HG02642 (cell line): Measurements from ENCODE around the gene NEMP1.

Experiments used
- ATAC-seq: cut with Tn5 transposase; IDR thresholded peaks from one replicate; pipeline ENCODE4 v1.9.1; 2021; ENCODE audit warnings: mild to moderate bottlenecking; ENCODE audit not compliant: unreplicated experiment, poor library complexity

NEMP1 gene

DNA sequence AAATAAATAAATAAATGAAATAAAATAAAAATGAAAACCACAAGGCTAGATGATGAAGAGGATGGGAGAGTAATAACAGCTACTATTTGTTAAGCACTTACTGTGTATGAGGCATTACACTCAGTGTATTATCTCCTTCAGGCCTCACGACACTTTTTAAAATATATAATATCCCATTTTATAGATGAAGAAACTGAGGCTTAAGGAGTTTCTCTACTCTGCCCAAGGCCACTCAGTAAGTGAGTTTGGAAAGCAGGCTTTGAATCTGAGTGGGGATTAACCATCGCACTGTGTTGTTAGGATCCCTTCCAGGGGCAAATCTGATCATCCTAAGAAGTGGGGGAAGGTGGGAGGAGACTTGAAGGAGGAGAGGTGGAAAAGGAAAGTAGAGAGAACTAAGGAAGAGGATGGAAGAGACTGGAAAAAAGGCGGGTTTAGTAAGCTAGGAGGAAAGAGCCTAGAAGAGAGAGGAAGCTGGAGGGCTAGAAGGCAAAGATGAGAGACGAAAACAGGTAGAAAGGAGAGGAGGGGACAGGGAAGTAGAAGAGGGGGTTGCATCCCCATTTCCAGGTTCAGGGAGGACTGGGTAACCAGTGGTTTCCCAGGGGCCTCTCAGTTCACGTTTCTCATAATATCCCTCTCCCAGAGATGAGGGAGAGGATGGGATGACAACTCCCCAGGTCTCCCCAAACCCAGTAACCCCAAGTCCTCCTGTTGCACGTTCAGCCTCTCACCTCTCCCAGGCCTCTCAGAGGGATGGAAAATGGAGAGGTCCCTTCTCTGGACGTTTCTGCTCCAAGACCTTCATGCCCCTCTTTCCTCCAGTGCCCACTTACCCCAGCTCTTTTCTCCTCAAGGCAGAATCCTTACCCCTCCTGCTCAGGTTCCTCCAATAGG lies 30.9 kb upstream of the NEMP1 start:
- no peak for ATAC-seq

GRCh38 chr12:57107456-57108155 lies 29.0 kb upstream of the NEMP1 start:
- no peak for ATAC-seq

DNA sequence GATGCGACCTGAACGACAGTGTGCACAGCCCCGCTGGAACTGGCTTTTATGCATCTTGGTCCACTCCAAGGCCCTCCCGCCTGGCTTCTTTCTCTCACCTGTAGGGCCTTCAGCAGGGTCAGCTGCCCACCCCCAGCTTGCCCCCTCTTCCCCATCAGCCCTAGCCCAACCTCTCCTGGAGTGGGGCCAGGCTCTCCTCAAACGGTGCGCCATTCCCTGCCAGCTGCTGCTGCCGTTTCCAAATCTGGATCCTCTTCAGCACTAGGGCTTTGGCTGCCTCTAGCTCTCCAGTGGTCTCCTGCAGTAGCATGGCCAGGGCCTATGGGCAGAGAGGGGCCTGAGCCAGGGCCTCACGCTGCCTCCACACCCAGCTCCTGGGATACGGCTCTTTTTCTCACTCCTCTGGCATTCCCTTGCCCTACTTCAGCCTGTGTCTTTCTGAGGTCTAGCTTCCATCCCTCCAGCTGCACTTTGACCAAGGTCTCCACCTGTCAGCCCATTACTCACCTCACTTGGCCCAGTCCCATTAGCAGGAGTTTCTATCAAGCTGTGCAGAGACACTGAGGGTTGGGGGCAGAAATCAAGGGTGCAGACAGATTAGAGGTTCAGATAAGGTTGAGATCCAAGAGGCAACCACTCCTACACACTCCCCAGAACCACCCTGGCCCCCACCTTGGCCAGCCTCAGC lies 27.6 kb upstream of the NEMP1 start:
- no peak for ATAC-seq

- no peak for ATAC-seq
These were observed 26.6 kb upstream of the NEMP1 start for GRCh38 chr12:57105011-57105753.

- no peak for ATAC-seq
These were observed 25.8 kb upstream of the NEMP1 start for GRCh38 chr12:57104292-57104910.

DNA sequence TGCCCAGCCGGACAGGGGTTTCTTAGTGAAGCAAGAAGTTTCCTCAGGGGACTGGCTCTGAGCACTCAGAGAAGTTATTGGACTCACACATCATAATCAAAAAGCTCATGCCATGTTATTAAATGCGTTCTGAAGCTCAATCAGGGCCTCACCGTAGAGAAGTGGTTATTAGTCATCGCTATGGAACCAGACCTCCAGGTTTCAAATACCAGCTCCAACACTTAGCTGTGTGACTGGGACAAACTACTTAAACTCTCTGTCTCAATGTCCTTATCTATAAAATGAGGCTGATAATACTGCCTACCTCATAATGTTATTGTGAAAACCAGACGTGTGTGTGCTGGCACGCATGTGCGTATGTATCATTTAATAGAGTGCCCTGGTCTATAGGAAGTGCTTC lies 25.3 kb upstream of the NEMP1 start:
- ATAC-seq = no peak

GRCh38 chr12:57101892-57102695 lies 23.5 kb upstream of the NEMP1 start:
- no peak for ATAC-seq

- no peak for ATAC-seq
These were observed 21.2 kb upstream of the NEMP1 start for GRCh38 chr12:57099766-57100165.

- no peak for ATAC-seq
These were observed 20.6 kb upstream of the NEMP1 start for GRCh38 chr12:57099047-57099714.

- ATAC-seq = no peak
These were observed 20.0 kb upstream of the NEMP1 start for GRCh38 chr12:57098546-57098945.

DNA sequence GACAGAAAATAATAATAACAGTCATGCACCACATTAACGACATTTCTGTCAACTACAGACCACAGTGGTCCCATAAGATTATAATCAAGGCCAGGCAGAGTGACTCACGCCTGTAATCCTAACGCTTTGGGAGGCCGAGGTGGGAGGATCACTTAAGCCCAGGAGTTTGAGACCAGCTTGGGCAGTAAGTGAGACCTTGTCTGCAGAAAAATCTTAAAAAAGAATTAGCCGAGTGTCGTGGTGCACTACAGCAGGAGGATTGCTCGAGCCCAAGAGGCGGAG lies 18.9 kb upstream of the NEMP1 start:
- ATAC-seq = no peak

DNA sequence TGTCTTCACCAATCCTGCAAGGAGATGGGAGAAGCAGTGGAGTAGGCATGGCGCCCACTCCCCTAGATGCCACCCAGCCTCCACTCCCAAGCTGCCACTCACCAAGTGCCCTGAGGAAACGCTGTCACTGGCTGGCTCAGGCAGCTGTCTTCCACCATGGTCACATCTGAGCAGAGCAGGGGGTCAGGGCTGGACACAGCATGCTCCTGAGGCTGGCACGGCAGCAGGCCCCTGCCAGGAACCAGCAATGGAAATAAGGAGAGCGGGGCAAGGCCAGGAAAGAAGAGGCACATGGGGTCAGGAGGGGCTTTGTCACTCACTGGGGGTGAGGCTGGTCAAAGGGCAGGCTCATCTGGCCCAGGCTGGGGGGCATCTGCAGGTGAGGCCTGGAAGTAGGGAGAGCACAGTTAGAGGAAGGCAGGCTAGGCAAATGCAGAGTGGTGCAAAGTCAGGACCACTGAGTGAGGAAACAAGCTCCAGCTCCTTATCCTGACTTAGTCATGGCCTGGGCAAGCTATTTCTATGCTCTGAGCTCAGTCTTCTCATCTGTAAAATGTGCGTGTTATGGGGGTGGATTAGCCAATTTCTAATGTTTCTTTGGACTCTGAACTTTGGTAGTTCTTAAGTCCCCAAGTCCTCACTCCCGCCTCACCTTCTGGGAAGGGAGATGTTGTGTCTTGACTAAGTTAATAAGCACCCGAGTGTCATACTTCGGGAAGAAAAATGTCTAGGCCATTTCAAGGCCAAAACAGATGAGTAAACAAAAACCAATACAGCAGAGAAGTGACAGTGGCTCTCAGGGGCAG lies 18.4 kb upstream of the NEMP1 start:
- ATAC-seq = no peak

- no peak for ATAC-seq
These were observed 17.5 kb upstream of the NEMP1 start for GRCh38 chr12:57096099-57096572.

GRCh38 chr12:57095440-57095839 lies 16.8 kb upstream of the NEMP1 start:
- ATAC-seq = no peak

GRCh38 chr12:57094208-57095160 lies 15.9 kb upstream of the NEMP1 start:
- ATAC-seq = no peak

GRCh38 chr12:57093415-57094207 lies 15.0 kb upstream of the NEMP1 start:
- peak; percentile 24 for ATAC-seq
